ENCODE data around the gene HELZ2. TPM values are rescaled to one million over a fixed set of nuclear protein-coding genes. Genes with fewer than 3 reads are reported as not detected.

HELZ2 gene
- total and polyA plus RNA-seq, 2 experiments from 2014 or later, result 5.2 to 48.9 TPM

DNA sequence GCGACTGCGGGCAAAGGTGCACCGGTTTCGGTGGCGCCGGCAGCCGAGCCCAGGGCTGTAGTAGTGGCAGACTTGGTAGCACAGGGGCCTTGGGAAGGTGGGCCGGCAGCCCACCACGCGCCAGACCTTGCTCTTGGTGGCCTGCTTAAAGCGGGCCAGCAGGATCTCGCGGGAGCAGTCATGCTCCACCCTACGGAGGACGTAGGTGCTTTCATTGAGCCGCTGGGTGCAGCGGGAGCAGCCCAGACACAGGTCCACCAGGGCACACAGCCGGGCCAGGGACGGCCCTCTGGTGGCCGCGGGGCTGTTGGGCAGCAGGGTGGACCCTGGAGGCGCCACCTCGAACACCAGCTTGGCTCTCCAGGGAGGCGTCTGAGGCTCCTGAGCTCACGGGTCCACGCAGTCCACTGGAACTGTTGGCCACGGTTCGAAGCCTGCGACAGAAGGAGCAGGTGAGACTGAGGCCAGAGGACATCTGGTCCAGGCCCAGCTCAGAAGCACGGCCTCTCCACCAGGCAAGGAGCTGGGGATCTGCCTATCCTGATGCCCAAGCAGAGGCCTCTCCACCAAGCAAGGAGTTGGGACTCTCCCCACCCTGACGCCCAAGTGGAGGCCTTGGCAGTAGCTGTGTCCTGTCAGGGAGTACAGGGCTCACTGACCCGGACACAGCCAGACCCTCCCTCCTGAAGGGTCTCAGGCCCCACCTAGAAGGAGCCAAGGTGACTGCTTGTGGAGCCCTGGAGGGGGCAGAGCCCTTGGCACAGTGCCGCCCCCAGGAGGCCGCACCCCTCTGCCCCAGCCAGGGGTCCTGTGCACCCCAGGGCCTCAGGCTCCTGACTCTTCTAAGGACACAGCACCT, 1.0 kb downstream of the HELZ2 start:
- Histone ChIP-seq H2AFZ (no peak overlapping the region), H3K4me2 (peak overlapping the region; percentile 84), H3F3A (replicated peaks; ENCODE audit: low read depth) (0 out of 2 replicates have a peak, but pooled peaks cover 7% of the 10 kb centered on the region), H3K36me3 (ENCODE audit: insufficient read depth) (no peaks in the 10 kb centered on the region), H3K27me3 (ENCODE audit: insufficient read depth) (no peaks in the 10 kb centered on the region), H3K4me3 (peak overlapping the region; percentile 64), H3K9me2 (ENCODE audit: insufficient read depth) (no peaks in the 10 kb centered on the region), H4K20me1 (replicated peaks; ENCODE audit: insufficient read depth) (no peaks in the 10 kb centered on the region), H3K4me1 (ENCODE audit: insufficient read depth) (no peaks in the 10 kb centered on the region; the same call in 1 of the 2 replicates), H3K79me2 (replicated peaks; ENCODE audit: insufficient read depth) (no peaks in the 10 kb centered on the region), H3K27ac (ENCODE audit: low read depth) (no peak overlapping the region)
- ATAC-seq, result peak; percentile 18
- no peaks in the 10 kb centered on the region for H3K36me3 Mint-ChIP-seq (ENCODE audit: low read depth)
- no peaks in the 10 kb centered on the region for H3K9me3 Mint-ChIP-seq
- H3K4me1 Mint-ChIP-seq, result no peaks in the 10 kb centered on the region
- peak; percentile 47 for DNase-seq (ENCODE audit: low spot score)
- H3K4me3 Mint-ChIP-seq, result peak overlapping the region; percentile 77
- no peak overlapping the region for H3K27ac Mint-ChIP-seq
- H3K27me3 Mint-ChIP-seq (ENCODE audit: insufficient read depth, low read depth, poor library complexity), result no peaks in the 10 kb centered on the region
- peak; percentile 17 to 31; a peak in 2 of 4 replicates for TF ChIP-seq CTCF (conservative IDR thresholded peaks at IDR 0.05; ENCODE audit: low read depth in 2 of 2)
- TF ChIP-seq, protein P1, sequence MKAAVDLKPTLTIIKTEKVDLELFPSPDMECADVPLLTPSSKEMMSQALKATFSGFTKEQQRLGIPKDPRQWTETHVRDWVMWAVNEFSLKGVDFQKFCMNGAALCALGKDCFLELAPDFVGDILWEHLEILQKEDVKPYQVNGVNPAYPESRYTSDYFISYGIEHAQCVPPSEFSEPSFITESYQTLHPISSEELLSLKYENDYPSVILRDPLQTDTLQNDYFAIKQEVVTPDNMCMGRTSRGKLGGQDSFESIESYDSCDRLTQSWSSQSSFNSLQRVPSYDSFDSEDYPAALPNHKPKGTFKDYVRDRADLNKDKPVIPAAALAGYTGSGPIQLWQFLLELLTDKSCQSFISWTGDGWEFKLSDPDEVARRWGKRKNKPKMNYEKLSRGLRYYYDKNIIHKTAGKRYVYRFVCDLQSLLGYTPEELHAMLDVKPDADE (IDR thresholded peaks at IDR 0.05), result no peak

DNA sequence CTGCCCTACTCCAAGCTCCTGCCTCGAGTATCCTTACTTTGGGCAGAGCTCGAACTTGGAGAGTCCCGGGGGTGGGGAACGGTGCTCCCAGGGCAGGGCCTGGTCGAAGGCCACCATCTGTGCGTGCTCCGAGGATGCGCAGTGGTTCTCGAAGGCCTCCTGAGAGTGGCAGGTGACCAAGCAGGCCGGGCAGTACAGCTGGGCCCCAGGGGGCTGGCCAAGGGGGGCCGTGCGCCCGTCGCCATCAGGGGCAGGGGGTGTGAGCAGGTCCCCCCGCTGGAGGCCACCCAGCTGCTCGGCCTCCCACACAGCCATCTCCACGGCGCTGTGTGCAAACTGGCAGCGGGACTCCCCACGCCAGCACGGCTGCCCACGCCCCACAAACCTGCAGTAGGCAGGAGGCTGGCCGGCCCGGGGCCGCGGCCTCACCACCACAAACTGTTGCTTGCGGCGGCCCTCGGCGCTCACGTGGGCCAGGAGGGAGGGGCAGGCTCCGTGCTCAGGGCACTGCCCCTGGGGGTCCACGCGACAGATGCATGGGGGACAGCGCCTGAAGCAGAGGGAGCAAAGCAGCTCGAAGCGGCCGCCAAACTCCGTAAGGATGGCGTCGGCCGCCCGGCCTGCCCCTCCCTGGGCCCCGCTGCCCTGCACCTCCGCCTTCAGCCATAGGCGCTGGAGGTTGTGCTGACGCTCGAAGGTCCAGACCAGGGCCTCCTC, 1.8 kb downstream of the HELZ2 start:
- no peaks in the 10 kb centered on the region for H3K4me1 Mint-ChIP-seq
- no peaks in the 10 kb centered on the region for H4K20me1 ChIP-seq (replicated peaks; ENCODE audit: insufficient read depth)
- H2AFZ ChIP-seq, result no peak overlapping the region
- no peak overlapping the region for H3K27ac ChIP-seq (ENCODE audit: low read depth)
- no peaks in the 10 kb centered on the region for H3K36me3 Mint-ChIP-seq (ENCODE audit: low read depth)
- no peak overlapping the region for H3K4me3 Mint-ChIP-seq
- H3K4me3 ChIP-seq, result no peak overlapping the region
- ATAC-seq (no peak), DNase-seq (ENCODE audit: low spot score) (no peak)
- H3K27me3 ChIP-seq (ENCODE audit: insufficient read depth), result no peaks in the 10 kb centered on the region
- H3K9me2 ChIP-seq (ENCODE audit: insufficient read depth), result no peaks in the 10 kb centered on the region
- no peak overlapping the region for H3K27ac Mint-ChIP-seq
- 0 out of 2 replicates have a peak, but pooled peaks cover 7% of the 10 kb centered on the region for H3F3A ChIP-seq (replicated peaks; ENCODE audit: low read depth)
- H3K27me3 Mint-ChIP-seq (ENCODE audit: insufficient read depth, low read depth, poor library complexity), result no peaks in the 10 kb centered on the region
- no peak overlapping the region for H3K4me2 ChIP-seq
- no peaks in the 10 kb centered on the region for H3K9me3 Mint-ChIP-seq
- no peaks in the 10 kb centered on the region for H3K36me3 ChIP-seq (ENCODE audit: insufficient read depth)
- H3K79me2 ChIP-seq (replicated peaks; ENCODE audit: insufficient read depth), result no peaks in the 10 kb centered on the region
- H3K4me1 ChIP-seq (ENCODE audit: insufficient read depth), result no peaks in the 10 kb centered on the region; the same call in 1 of the 2 replicates
- TF ChIP-seq ZNF114 (CRISPR knock-in tag; IDR thresholded peaks at IDR 0.05) (no peak), JUNB (IDR thresholded peaks at IDR 0.05; ENCODE audit: unreplicated experiment) (no peak), REST (IDR thresholded peaks at IDR 0.05; ENCODE audit: unreplicated experiment) (no peak), CTCF (conservative IDR thresholded peaks at IDR 0.05; ENCODE audit: low read depth in 2 of 2) (no peak), STAT1 (IDR thresholded peaks at IDR 0.05; ENCODE audit: unreplicated experiment) (no peak), EZH2 (IDR thresholded peaks at IDR 0.05; ENCODE audit: low read depth, unreplicated experiment) (no peak)
